ENCODE data around the gene HSPH1.

HSPH1 gene

GRCh38 chr13:31162151-31163008 lies 676 bp upstream of the HSPH1 start:
- TF ChIP-seq, protein P1, sequence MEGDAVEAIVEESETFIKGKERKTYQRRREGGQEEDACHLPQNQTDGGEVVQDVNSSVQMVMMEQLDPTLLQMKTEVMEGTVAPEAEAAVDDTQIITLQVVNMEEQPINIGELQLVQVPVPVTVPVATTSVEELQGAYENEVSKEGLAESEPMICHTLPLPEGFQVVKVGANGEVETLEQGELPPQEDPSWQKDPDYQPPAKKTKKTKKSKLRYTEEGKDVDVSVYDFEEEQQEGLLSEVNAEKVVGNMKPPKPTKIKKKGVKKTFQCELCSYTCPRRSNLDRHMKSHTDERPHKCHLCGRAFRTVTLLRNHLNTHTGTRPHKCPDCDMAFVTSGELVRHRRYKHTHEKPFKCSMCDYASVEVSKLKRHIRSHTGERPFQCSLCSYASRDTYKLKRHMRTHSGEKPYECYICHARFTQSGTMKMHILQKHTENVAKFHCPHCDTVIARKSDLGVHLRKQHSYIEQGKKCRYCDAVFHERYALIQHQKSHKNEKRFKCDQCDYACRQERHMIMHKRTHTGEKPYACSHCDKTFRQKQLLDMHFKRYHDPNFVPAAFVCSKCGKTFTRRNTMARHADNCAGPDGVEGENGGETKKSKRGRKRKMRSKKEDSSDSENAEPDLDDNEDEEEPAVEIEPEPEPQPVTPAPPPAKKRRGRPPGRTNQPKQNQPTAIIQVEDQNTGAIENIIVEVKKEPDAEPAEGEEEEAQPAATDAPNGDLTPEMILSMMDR (IDR thresholded peaks at IDR 0.05; ENCODE audit: low read depth, low read length), result no peak
- TF ChIP-seq MYC (IDR thresholded peaks at IDR 0.05; ENCODE audit: low read depth, low read length) (peak; percentile 93), POLR2A (IDR thresholded peaks at IDR 0.05; ENCODE audit: extremely low read depth, insufficient read length) (peak; percentile 75)
- TF ChIP-seq, protein P2, sequence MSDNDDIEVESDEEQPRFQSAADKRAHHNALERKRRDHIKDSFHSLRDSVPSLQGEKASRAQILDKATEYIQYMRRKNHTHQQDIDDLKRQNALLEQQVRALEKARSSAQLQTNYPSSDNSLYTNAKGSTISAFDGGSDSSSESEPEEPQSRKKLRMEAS (IDR thresholded peaks at IDR 0.05; ENCODE audit: low read depth, low read length), result peak; percentile 81
- DNase-seq (ENCODE audit: low read depth), result peak; percentile 99
- peak overlapping the region; percentile 87 for H3K4me3 ChIP-seq (ENCODE audit: low read depth, low read length)

DNA sequence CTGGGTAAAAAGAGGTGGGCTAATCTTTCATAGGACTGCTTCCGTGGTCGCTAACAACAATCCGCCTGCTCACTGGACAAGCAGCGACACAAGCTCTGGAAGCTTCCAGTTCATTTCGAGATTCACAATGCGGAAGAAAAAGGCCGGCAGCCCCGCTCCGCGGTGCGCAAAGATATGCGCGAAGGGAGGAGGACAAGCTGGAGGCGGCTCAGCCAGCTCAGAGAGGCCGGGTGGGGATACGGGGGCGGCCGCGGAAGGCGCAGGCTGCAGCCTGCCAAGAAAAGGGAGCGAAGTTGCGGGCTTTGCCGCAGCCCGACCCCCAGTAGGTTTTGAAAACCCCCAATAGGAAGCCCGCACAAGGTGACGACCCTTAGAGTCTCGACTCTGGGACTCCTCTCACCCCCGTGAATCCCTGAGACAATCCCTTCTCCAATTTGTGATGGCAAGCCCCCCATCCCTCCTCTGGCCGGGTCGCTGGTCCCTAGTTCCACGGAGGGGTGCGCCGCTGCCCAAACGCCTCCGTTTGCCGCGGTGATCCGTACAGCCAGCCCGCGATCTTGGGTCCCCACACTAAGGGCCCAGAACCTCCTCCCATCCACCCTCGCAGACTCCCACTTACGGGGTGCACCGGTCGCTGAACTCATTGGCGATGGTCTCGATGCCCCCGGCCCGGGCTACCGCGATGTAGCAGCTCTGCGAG lies 697 bp downstream of the HSPH1 start:
- peak overlapping the region; percentile 87 for H3K4me3 ChIP-seq (ENCODE audit: low read depth, low read length)
- peak; percentile 85 for DNase-seq (ENCODE audit: low read depth)
- TF ChIP-seq, protein P2 (IDR thresholded peaks at IDR 0.05; ENCODE audit: low read depth, low read length), result peak; percentile 29
- TF ChIP-seq MYC (IDR thresholded peaks at IDR 0.05; ENCODE audit: low read depth, low read length), result 0 out of 2 replicates have a peak, but pooled peaks have one; percentile 0
- TF ChIP-seq POLR2A (IDR thresholded peaks at IDR 0.05; ENCODE audit: extremely low read depth, insufficient read length), result no peak

DNA sequence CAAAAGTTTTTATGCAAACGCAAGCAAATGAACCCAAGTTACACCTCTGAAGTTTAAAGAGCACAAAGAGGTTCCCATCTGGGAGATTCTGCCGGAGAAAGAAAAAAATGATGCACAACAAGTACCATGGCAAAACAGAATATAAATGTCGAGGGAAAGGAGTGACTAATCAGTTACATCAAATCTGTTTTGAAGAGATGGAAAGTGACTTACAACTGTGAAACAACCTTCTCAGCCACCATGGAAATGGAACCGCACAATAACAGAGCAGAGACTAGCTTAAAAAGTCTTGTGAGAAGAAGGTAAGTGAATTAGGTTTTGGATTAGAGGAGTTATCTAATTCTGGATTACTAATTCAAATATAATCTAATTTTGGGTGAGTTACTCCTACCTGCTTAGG lies 2.4 kb downstream of the HSPH1 start:
- peak overlapping the region; percentile 87 for H3K4me3 ChIP-seq (ENCODE audit: low read depth, low read length)
- DNase-seq (ENCODE audit: low read depth), result no peak
- TF ChIP-seq, protein P1 (IDR thresholded peaks at IDR 0.05; ENCODE audit: low read depth, low read length), result no peak
- no peak for TF ChIP-seq MYC (IDR thresholded peaks at IDR 0.05; ENCODE audit: low read depth, low read length)
- TF ChIP-seq, protein P2 (IDR thresholded peaks at IDR 0.05; ENCODE audit: low read depth, low read length), result no peak
- no peak for TF ChIP-seq POLR2A (IDR thresholded peaks at IDR 0.05; ENCODE audit: extremely low read depth, insufficient read length)

DNA sequence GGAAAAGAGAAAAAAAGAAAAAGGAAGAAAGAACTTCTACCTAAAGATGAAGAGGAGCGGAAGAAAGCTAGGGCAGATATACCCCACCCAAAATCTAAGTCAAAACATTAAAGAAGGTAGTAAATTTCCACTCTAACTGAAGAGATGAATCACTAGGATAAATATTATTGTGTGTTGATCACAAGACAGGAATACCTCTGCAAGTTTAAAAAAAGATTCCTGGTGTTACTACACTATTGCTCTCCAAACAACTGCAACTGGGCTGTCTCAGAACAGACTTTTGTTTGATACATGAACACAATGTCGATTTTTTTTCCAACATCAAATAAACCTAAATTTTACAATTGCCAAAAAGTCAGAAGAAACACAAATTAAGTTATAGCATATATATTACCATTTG lies 6.8 kb downstream of the HSPH1 start:
- no peak overlapping the region for H3K4me3 ChIP-seq (ENCODE audit: low read depth, low read length)
- TF ChIP-seq MYC (IDR thresholded peaks at IDR 0.05; ENCODE audit: low read depth, low read length), result no peak
- TF ChIP-seq, protein P1 (IDR thresholded peaks at IDR 0.05; ENCODE audit: low read depth, low read length), result no peak
- no peak for TF ChIP-seq POLR2A (IDR thresholded peaks at IDR 0.05; ENCODE audit: extremely low read depth, insufficient read length)
- TF ChIP-seq, protein P2 (IDR thresholded peaks at IDR 0.05; ENCODE audit: low read depth, low read length), result no peak
- DNase-seq (ENCODE audit: low read depth), result no peak

DNA sequence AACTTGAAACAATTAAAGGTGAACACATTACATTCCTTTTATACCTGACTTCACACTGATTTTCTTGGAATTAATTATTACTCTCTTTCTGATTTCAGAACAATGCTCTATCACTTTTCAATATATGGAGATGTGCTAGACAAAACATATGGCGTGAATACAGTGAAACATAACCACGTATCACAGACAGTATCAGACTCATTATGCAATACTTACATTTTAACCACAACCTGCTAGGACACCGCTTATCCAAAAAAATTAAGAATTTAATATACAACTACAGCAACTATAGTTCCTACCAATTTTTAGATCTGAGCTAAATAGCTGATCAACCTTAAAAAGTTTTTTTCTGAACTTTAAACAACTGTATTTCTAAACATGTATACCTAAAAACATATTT lies 9.9 kb downstream of the HSPH1 start:
- no peak for DNase-seq (ENCODE audit: low read depth)
- TF ChIP-seq, protein P1 (IDR thresholded peaks at IDR 0.05; ENCODE audit: low read depth, low read length), result no peak
- no peak for TF ChIP-seq POLR2A (IDR thresholded peaks at IDR 0.05; ENCODE audit: extremely low read depth, insufficient read length)
- TF ChIP-seq, protein P2 (IDR thresholded peaks at IDR 0.05; ENCODE audit: low read depth, low read length), result no peak
- TF ChIP-seq MYC (IDR thresholded peaks at IDR 0.05; ENCODE audit: low read depth, low read length), result no peak
- H3K4me3 ChIP-seq (ENCODE audit: low read depth, low read length), result no peak overlapping the region
